Measurements from ENCODE around the gene KCNE1. TPM values are rescaled to one million over a fixed set of nuclear protein-coding genes. Genes with fewer than 3 reads are reported as not detected.

The KCNE1 gene
- total RNA-seq, 1 experiment from 2014 or later, result 0.91 TPM

GRCh38 chr21:34553151-34553952 lies 41.3 kb upstream of the KCNE1 start:
- no TSS peak for BruUV-seq (replicated peaks)
- no peaks in the 10 kb centered on the region for H3K36me3 ChIP-seq (ENCODE audit: control insufficient read depth, insufficient read depth, low read length)
- no peaks in the 10 kb centered on the region for H3K4me1 Mint-ChIP-seq (ENCODE audit: low read depth, unreplicated experiment)
- no peak overlapping the region for H3K27ac Mint-ChIP-seq (ENCODE audit: unreplicated experiment)
- intact Hi-C loops (cut with micrococcal nuclease; ENCODE audit: unreplicated experiment), result no loop called here
- peaks cover 6% of the 10 kb centered on the region; the same call in 1 of the 2 replicates for H3K9me3 ChIP-seq
- no peaks in the 10 kb centered on the region for H3K9me3 Mint-ChIP-seq (ENCODE audit: unreplicated experiment)
- H3K4me3 Mint-ChIP-seq (ENCODE audit: unreplicated experiment), result no peak overlapping the region
- DNase-seq, result no peak
- ChIA-PET POLR2A (no interaction called here), CTCF (interaction anchor here (1.2 kb wide), 1 partner anchor 9 kb away, joined by 3 read pairs; no protein-coding TSS in a partner anchor)
- H3K4me3 ChIP-seq (ENCODE audit: low read depth, low read length), result no peak overlapping the region
- H3K27me3 ChIP-seq (replicated peaks; ENCODE audit: control insufficient read depth, insufficient read depth, low read length), result no peaks in the 10 kb centered on the region
- H3K4me1 ChIP-seq, result no peaks in the 10 kb centered on the region
- no peaks in the 10 kb centered on the region for H3K36me3 Mint-ChIP-seq (ENCODE audit: insufficient read depth, unreplicated experiment)
- H3K27me3 Mint-ChIP-seq (ENCODE audit: insufficient read depth, unreplicated experiment), result no peaks in the 10 kb centered on the region
- no peak for TF ChIP-seq CTCF (IDR thresholded peaks at IDR 0.05; ENCODE audit: insufficient read depth in 1 of 2, low read depth in 1 of 2, low read length in 1 of 2, severe bottlenecking in 1 of 2, unreplicated experiment in 1 of 2)

GRCh38 chr21:34552360-34553098 lies 40.5 kb upstream of the KCNE1 start:
- no peak overlapping the region for H3K4me3 ChIP-seq (ENCODE audit: low read depth, low read length)
- no peaks in the 10 kb centered on the region for H3K9me3 Mint-ChIP-seq (ENCODE audit: unreplicated experiment)
- no peaks in the 10 kb centered on the region for H3K27me3 Mint-ChIP-seq (ENCODE audit: insufficient read depth, unreplicated experiment)
- H3K36me3 ChIP-seq (ENCODE audit: control insufficient read depth, insufficient read depth, low read length), result no peaks in the 10 kb centered on the region
- H3K4me1 ChIP-seq, result no peaks in the 10 kb centered on the region
- CTCF ChIA-PET, result interaction anchor here (1.2 kb wide), 1 partner anchor 8 kb away, joined by 3 read pairs; no protein-coding TSS in a partner anchor
- H3K4me1 Mint-ChIP-seq (ENCODE audit: low read depth, unreplicated experiment), result no peaks in the 10 kb centered on the region
- H3K36me3 Mint-ChIP-seq (ENCODE audit: insufficient read depth, unreplicated experiment), result no peaks in the 10 kb centered on the region
- POLR2A ChIA-PET, result no interaction called here
- no peak overlapping the region for H3K4me3 Mint-ChIP-seq (ENCODE audit: unreplicated experiment)
- BruUV-seq (replicated peaks), result no TSS peak
- H3K27me3 ChIP-seq (replicated peaks; ENCODE audit: control insufficient read depth, insufficient read depth, low read length), result no peaks in the 10 kb centered on the region
- intact Hi-C loops (cut with micrococcal nuclease; ENCODE audit: unreplicated experiment), result no loop called here
- no peak overlapping the region for H3K27ac Mint-ChIP-seq (ENCODE audit: unreplicated experiment)
- DNase-seq, result no peak
- peaks cover 6% of the 10 kb centered on the region; the same call in 1 of the 2 replicates for H3K9me3 ChIP-seq
- TF ChIP-seq CTCF (IDR thresholded peaks at IDR 0.05; ENCODE audit: insufficient read depth in 1 of 2, low read depth in 1 of 2, low read length in 1 of 2, severe bottlenecking in 1 of 2, unreplicated experiment in 1 of 2), result no peak

- no peaks in the 10 kb centered on the region for H3K27me3 Mint-ChIP-seq (ENCODE audit: insufficient read depth, unreplicated experiment)
- H3K27me3 ChIP-seq (replicated peaks; ENCODE audit: control insufficient read depth, insufficient read depth, low read length), result no peaks in the 10 kb centered on the region
- H3K9me3 Mint-ChIP-seq (ENCODE audit: unreplicated experiment), result no peaks in the 10 kb centered on the region
- H3K27ac Mint-ChIP-seq (ENCODE audit: unreplicated experiment), result no peak overlapping the region
- H3K36me3 Mint-ChIP-seq (ENCODE audit: insufficient read depth, unreplicated experiment), result no peaks in the 10 kb centered on the region
- DNase-seq, result no peak
- BruUV-seq (replicated peaks), result no TSS peak
- H3K36me3 ChIP-seq (ENCODE audit: control insufficient read depth, insufficient read depth, low read length), result no peaks in the 10 kb centered on the region
- no peak overlapping the region for H3K4me3 Mint-ChIP-seq (ENCODE audit: unreplicated experiment)
- H3K4me1 ChIP-seq, result peaks cover 13% of the 10 kb centered on the region
- TF ChIP-seq CTCF (IDR thresholded peaks at IDR 0.05; ENCODE audit: insufficient read depth in 1 of 2, low read depth in 1 of 2, low read length in 1 of 2, severe bottlenecking in 1 of 2, unreplicated experiment in 1 of 2), result no peak
- H3K9me3 ChIP-seq, result peaks cover 6% of the 10 kb centered on the region; the same call in 1 of the 2 replicates
- ChIA-PET CTCF (no interaction called here), POLR2A (no interaction called here)
- H3K4me3 ChIP-seq (ENCODE audit: low read depth, low read length), result no peak overlapping the region
- intact Hi-C loops (cut with micrococcal nuclease; ENCODE audit: unreplicated experiment), result no loop called here
- H3K4me1 Mint-ChIP-seq (ENCODE audit: low read depth, unreplicated experiment), result peaks cover 4% of the 10 kb centered on the region
Measured at GRCh38 chr21:34550182-34550799, 38.3 kb upstream of the KCNE1 start.

All from Caco-2 (cell line).